Hematopoietic multipotent progenitor cell treated with erythropoietin and hydrocortisone succinate and interleukin-3 and kit ligand, for 8 days (in vitro differentiated cells): Measurements from ENCODE around the gene GGTLC1.
A peak's percentile ranks its signal among the peaks of the same experiment; 100 is the strongest.

Experiments
- DNase-seq: peaks from one replicate; pipeline ENCODE4 v3.0.0-alpha.2; 2015

GGTLC1 gene

GRCh38 chr20:23988561-23988960 is at the start of gene GGTLC1:
TSS of gene GGTLC1 (minus strand) at chr20:23988779. CDS start at chr20:23986611, 2,168 bp downstream.
- no peak for DNase-seq

- no peak for DNase-seq
Measured at GRCh38 chr20:24034820-24035219, 46.2 kb upstream of the GGTLC1 start.

- no peak for DNase-seq
Measured at GRCh38 chr20:24033565-24033964, 45.0 kb upstream of the GGTLC1 start.

GRCh38 chr20:24033151-24033550 is 44.6 kb upstream of the GGTLC1 start:
- no peak for DNase-seq

- no peak for DNase-seq
Measured at GRCh38 chr20:24032400-24032898, 43.9 kb upstream of the GGTLC1 start.

- DNase-seq, result peak; percentile 6
Measured at GRCh38 chr20:24027229-24027628, 38.6 kb upstream of the GGTLC1 start.

- DNase-seq, result no peak
Measured at GRCh38 chr20:24022621-24023180, 34.1 kb upstream of the GGTLC1 start.

GRCh38 chr20:24018796-24019195 is 30.2 kb upstream of the GGTLC1 start:
- DNase-seq, result no peak

GRCh38 chr20:24017458-24017755 is 28.8 kb upstream of the GGTLC1 start:
- DNase-seq, result no peak

GRCh38 chr20:24016607-24017457 is 28.3 kb upstream of the GGTLC1 start:
- no peak for DNase-seq

- DNase-seq, result no peak
Measured at GRCh38 chr20:24013953-24014352, 25.4 kb upstream of the GGTLC1 start.

- no peak for DNase-seq
Measured at GRCh38 chr20:24011282-24011681, 22.7 kb upstream of the GGTLC1 start.

- no peak for DNase-seq
Measured at GRCh38 chr20:24007758-24008157, 19.2 kb upstream of the GGTLC1 start.

GRCh38 chr20:24007073-24007595 is 18.6 kb upstream of the GGTLC1 start:
- no peak for DNase-seq

GRCh38 chr20:24006626-24007025 is 18.0 kb upstream of the GGTLC1 start:
- DNase-seq, result no peak

- DNase-seq, result no peak
Measured at GRCh38 chr20:24004471-24004870, 15.9 kb upstream of the GGTLC1 start.

- DNase-seq, result no peak
Measured at GRCh38 chr20:24002896-24003295, 14.3 kb upstream of the GGTLC1 start.

- no peak for DNase-seq
Measured at GRCh38 chr20:24001712-24002405, 13.3 kb upstream of the GGTLC1 start.

GRCh38 chr20:23998844-23999243 is 10.3 kb upstream of the GGTLC1 start:
- DNase-seq, result no peak

GRCh38 chr20:23998392-23998791 is 9.8 kb upstream of the GGTLC1 start:
- no peak for DNase-seq

- DNase-seq, result peak; percentile 59
Measured at GRCh38 chr20:23995905-23996666, 7.5 kb upstream of the GGTLC1 start.

- peak; percentile 1 for DNase-seq
Measured at GRCh38 chr20:23995291-23995690, 6.7 kb upstream of the GGTLC1 start.
